Neuronal stem cell (in vitro differentiated cells): ENCODE measurements around the gene TRIM7.
"Not testable (repeated sequence)": the region's sequence is repeated elsewhere in the genome, so short reads cannot be mapped to it uniquely, and the experiment has no call there.

ENCODE experiments used
- DNase-seq: peaks from one replicate; pipeline ENCODE4 v3.0.0-alpha.2; 2013; ENCODE audit warnings: low spot score
- H2AFZ ChIP-seq: one replicate; pipeline ENCODE4 v1.6.1; 2013; ENCODE audit warnings: mild to moderate bottlenecking, low read length, inconsistent platforms
- H2AK5ac ChIP-seq: 2 replicates; pipeline ENCODE4 v1.6.1; 2013; ENCODE audit warnings: low read depth, mild to moderate bottlenecking, inconsistent platforms, low read length, moderate library complexity, mixed read lengths
- H2BK120ac ChIP-seq: 2 replicates; pipeline ENCODE4 v1.6.1; 2013; ENCODE audit warnings: low read depth, mild to moderate bottlenecking, inconsistent platforms, low read length, moderate library complexity, mixed read lengths
- H2BK12ac ChIP-seq: one replicate; pipeline ENCODE4 v1.6.1; 2013; ENCODE audit warnings: low read length, inconsistent platforms
- H2BK15ac ChIP-seq: 2 replicates; pipeline ENCODE4 v1.6.1; 2013; ENCODE audit warnings: mild to moderate bottlenecking, low read length, inconsistent platforms, mixed read lengths
- H2BK5ac ChIP-seq: one replicate; pipeline ENCODE4 v1.6.1; 2013; ENCODE audit warnings: inconsistent platforms, mild to moderate bottlenecking, low read length, moderate library complexity
- H3K14ac ChIP-seq: one replicate; pipeline ENCODE4 v1.6.1; 2013; ENCODE audit warnings: low read length, inconsistent platforms
- H3K18ac ChIP-seq: 2 replicates; pipeline ENCODE4 v1.6.1; 2013; ENCODE audit warnings: low read length, inconsistent platforms
- H3K23ac ChIP-seq: 2 replicates; pipeline ENCODE4 v1.6.1; 2013; ENCODE audit warnings: low read depth, mild to moderate bottlenecking, mixed read lengths, low read length, inconsistent platforms; ENCODE audit not compliant: poor library complexity
- H3K27ac ChIP-seq: replicated peaks from 3 replicates; pipeline ENCODE4 v1.5.1; 2013; ENCODE audit warnings: low read length, inconsistent platforms
- H3K27me3 ChIP-seq, 3 experiments: 2 replicates each; pipeline ENCODE4 v1.6.1; 2013; ENCODE audit warnings: low read length in 3 of 3, mild to moderate bottlenecking in 2 of 3, inconsistent platforms in 1 of 3, low read depth in 1 of 3, mixed read lengths in 1 of 3, moderate library complexity in 1 of 3; ENCODE audit not compliant: control insufficient read depth in 3 of 3, insufficient read depth in 3 of 3
- H3K36me3 ChIP-seq, 2 donors: replicated peaks in 1 of 2; 2 replicates each; pipeline ENCODE4 v1.6.1; 2013; ENCODE audit warnings: low read length in 2 of 2; ENCODE audit not compliant: control insufficient read depth in 2 of 2, insufficient read depth in 2 of 2
- H3K4ac ChIP-seq: 2 replicates; pipeline ENCODE4 v1.6.1; 2013; ENCODE audit warnings: inconsistent platforms, mild to moderate bottlenecking, low read length, moderate library complexity
- H3K4me1 ChIP-seq, 2 donors: 1 replicate in 1 of 2; 2 replicates in 1 of 2; pipeline ENCODE4 v1.6.1; 2013; ENCODE audit warnings: low read length in 2 of 2, low read depth in 1 of 2; ENCODE audit not compliant: control insufficient read depth in 2 of 2, insufficient read depth in 1 of 2
- H3K4me2 ChIP-seq: one replicate; pipeline ENCODE4 v1.6.1; 2013; ENCODE audit warnings: mild to moderate bottlenecking, low read length, inconsistent platforms; ENCODE audit not compliant: insufficient read depth, poor library complexity, severe bottlenecking
- H3K4me3 ChIP-seq, 2 donors: 2 replicates each; pipeline ENCODE4 v1.5.1; 2013; ENCODE audit warnings: low read length in 2 of 2, mild to moderate bottlenecking in 2 of 2, inconsistent platforms in 1 of 2, moderate library complexity in 1 of 2
- H3K79me1 ChIP-seq: one replicate; pipeline ENCODE4 v1.6.1; 2013; ENCODE audit warnings: low read depth, mild to moderate bottlenecking, inconsistent platforms, low read length, moderate library complexity
- H3K9ac ChIP-seq: one replicate; pipeline ENCODE4 v1.6.1; 2013; ENCODE audit warnings: mild to moderate bottlenecking, low read depth, low read length, inconsistent platforms; ENCODE audit not compliant: poor library complexity
- H3K9me3 ChIP-seq, 2 donors: replicated peaks in 1 of 2; 2 replicates each; pipeline versions ENCODE3 to v1.6.1; 2013; ENCODE audit warnings: low read length in 2 of 2, mild to moderate bottlenecking in 2 of 2, inconsistent platforms in 1 of 2, low read depth in 1 of 2, mixed read lengths in 1 of 2, moderate library complexity in 1 of 2; ENCODE audit not compliant: control insufficient read depth in 2 of 2, insufficient read depth in 1 of 2
- H4K8ac ChIP-seq: one replicate; pipeline ENCODE4 v1.6.1; 2013; ENCODE audit warnings: low read depth, mild to moderate bottlenecking, inconsistent platforms, low read length, moderate library complexity
- H4K91ac ChIP-seq: one replicate; pipeline ENCODE4 v1.6.1; 2013; ENCODE audit warnings: low read length, low read depth, mild to moderate bottlenecking, inconsistent platforms; ENCODE audit not compliant: poor library complexity
- WGBS, 2 donors: extraction: QIAGEN DNeasy Blood & Tissue Kit; methylation state at CpG; one replicate each; pipeline ENCODE4 v1.1.7; 2013; ENCODE audit warnings: missing lambda C conversion rate in 2 of 2, mixed read lengths in 1 of 2; ENCODE audit not compliant: insufficient read length in 2 of 2, insufficient replicate concordance in 1 of 2; ENCODE audit errors: extremely low coverage in 2 of 2; 5-methylcytosine and 5-hydroxymethylcytosine counted together

The TRIM7 gene

DNA sequence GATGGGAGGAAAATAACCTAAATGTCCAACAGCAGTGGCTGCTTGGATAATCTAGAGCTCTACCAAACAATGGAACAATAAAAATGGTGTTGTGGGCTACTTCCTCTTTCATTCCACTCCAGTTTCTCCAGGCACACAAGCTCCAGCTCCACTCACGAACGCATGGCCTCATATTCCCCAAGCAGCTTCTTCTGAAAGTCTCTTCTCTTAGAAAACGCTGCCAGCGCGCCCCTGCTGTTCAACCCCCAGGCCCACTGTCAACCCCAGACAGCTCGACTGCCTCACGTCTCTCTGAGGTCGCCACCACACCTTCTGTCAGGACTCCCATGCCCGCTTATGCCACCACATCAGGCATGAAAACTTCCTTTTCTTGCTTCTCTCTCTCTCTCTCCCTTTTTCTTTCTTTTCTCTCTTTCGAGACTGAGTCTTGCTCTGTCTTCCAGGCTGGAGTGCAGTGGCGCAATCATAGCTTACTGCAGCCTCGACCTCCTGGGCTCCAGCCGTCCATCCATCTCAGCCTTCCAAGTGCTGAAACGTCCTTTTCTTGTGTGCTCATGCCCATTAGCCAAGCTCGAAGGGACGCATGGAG lies 41.4 kb downstream of the TRIM7 start:
- DNase-seq = no peak
- H2BK15ac ChIP-seq = no peak overlapping the region
- WGBS, 2 donors = no CpG with 5 or more reads among the region's 16 CpGs

GRCh38 chr5:181161534-181162175 lies 43.3 kb downstream of the TRIM7 start:
- DNase-seq = no peak
- no peaks in the 10 kb centered on the region for H3K79me1 ChIP-seq
- H2AFZ ChIP-seq = peak overlapping the region; percentile 92
- H2BK12ac ChIP-seq = no peak overlapping the region
- no peak overlapping the region for H4K91ac ChIP-seq
- H3K4me2 ChIP-seq = peak overlapping the region; percentile 46
- H3K4me1 ChIP-seq = peaks cover 3 to 9% of the 10 kb centered on the region in 2 donors
- H3K27me3 ChIP-seq = peaks cover 0 to 7% (median 2%) of the 10 kb centered on the region in 3 experiments
- H3K18ac ChIP-seq = peak overlapping the region; percentile 88
- no peak overlapping the region for H2BK120ac ChIP-seq
- H3K9me3 ChIP-seq = no peaks in the 10 kb centered on the region
- H2AK5ac ChIP-seq = peak overlapping the region; percentile 29
- no peak overlapping the region for H3K23ac ChIP-seq
- H4K8ac ChIP-seq = no peak overlapping the region
- no peak overlapping the region for H3K9ac ChIP-seq
- H3K14ac ChIP-seq = no peak overlapping the region
- H3K4me3 ChIP-seq = peak overlapping the region in 1 of 2 donors; percentile 43
- H3K4ac ChIP-seq = no peak overlapping the region
- H3K36me3 ChIP-seq = no peaks in the 10 kb centered on the region
- no peak overlapping the region for H2BK15ac ChIP-seq
- peak overlapping the region; percentile 58 for H2BK5ac ChIP-seq
- no peak overlapping the region for H3K27ac ChIP-seq
- no CpG with 5 or more reads among the region's 4 CpGs for WGBS, 2 donors

More for the DNA sequence above, 41.4 kb downstream of the TRIM7 start:
- Histone ChIP-seq H3K79me1 (no peaks in the 10 kb centered on the region), H4K91ac (no peak overlapping the region), H3K27me3 (peaks cover 0 to 12% (median 8%) of the 10 kb centered on the region in 3 experiments), H3K4ac (no peak overlapping the region), H2AFZ (no peak overlapping the region), H3K14ac (no peak overlapping the region), H4K8ac (no peak overlapping the region), H3K23ac (no peak overlapping the region), H3K27ac (no peak overlapping the region), H3K4me1 (peaks cover 3 to 11% of the 10 kb centered on the region in 2 donors), H3K4me3 (peak overlapping the region; percentile 23 to 73), H2AK5ac (no peak overlapping the region), H3K4me2 (peak overlapping the region; percentile 53), H3K9me3 (no peaks in the 10 kb centered on the region), H3K36me3 (no peaks in the 10 kb centered on the region), H3K9ac (no peak overlapping the region), H2BK120ac (no peak overlapping the region), H3K18ac (no peak overlapping the region), H2BK12ac (no peak overlapping the region), H2BK5ac (no peak overlapping the region)

GRCh38 chr5:181160755-181161533 lies 44.1 kb downstream of the TRIM7 start:
- H3K9ac ChIP-seq, H2BK120ac ChIP-seq, H3K4me1 ChIP-seq, H4K8ac ChIP-seq, H4K91ac ChIP-seq, H2BK12ac ChIP-seq, H3K27me3 ChIP-seq, H2BK15ac ChIP-seq, H3K23ac ChIP-seq, H3K36me3 ChIP-seq, H3K9me3 ChIP-seq, H3K14ac ChIP-seq, H3K4ac ChIP-seq, H3K79me1 ChIP-seq: not testable (repeated sequence)
- H3K4me2 ChIP-seq = peak overlapping the region; percentile 46
- H2AFZ ChIP-seq = peak overlapping the region; percentile 92
- peak overlapping the region; percentile 29 for H2AK5ac ChIP-seq
- WGBS, 2 donors = no CpG with 5 or more reads among the region's 48 CpGs
- DNase-seq = peak; percentile 68
- peak overlapping the region; percentile 56 for H3K27ac ChIP-seq
- H3K4me3 ChIP-seq = peak overlapping the region; percentile 43 to 69
- peak overlapping the region; percentile 58 for H2BK5ac ChIP-seq
- peak overlapping the region; percentile 88 for H3K18ac ChIP-seq
